GM04503 (cell line): Measurements from ENCODE around the gene TCOF1.
"Not testable (repeated sequence)": the region's sequence is repeated elsewhere in the genome, so short reads cannot be mapped to it uniquely, and the experiment has no call there.

ENCODE experiments used
- DNase-seq: peaks from one replicate; pipeline ENCODE4 v3.0.0-alpha.2; 2012; ENCODE audit warnings: low read depth

Gene TCOF1

GRCh38 chr5:150404941-150405816 is 47.7 kb downstream of the TCOF1 start:
- no peak for DNase-seq

DNA sequence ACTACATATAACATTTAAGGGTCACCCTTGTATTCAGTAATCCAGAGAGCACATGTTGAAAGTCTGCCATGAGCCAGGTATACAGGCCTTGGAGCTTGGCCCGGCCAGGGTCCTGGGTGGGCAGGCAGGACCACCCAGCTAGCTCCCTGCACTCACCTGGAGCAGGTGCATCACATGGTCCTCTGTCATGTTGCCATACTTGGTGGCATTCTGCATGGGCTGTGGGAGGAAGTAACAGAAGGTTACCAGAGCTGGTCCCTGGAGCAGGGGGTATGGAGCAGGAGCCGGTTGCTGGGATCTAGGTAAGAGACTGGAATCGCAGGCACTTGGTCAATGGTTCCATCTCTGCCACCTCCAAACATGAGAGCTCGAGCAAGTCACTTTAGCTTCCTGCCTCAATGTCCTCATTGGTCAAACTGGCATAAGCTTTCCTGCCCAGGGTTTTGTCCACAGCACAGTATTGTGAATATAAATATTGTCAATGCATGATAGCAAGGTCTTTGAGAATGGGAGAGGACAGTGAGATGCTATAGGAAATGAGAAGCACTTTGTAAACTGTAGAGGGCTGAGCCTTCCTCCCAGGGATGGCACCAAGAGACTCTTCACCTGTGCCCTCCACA is 48.7 kb downstream of the TCOF1 start:
- no peak for DNase-seq

- no peak for DNase-seq
These were observed 49.2 kb downstream of the TCOF1 start for GRCh38 chr5:150406723-150407095.

DNA sequence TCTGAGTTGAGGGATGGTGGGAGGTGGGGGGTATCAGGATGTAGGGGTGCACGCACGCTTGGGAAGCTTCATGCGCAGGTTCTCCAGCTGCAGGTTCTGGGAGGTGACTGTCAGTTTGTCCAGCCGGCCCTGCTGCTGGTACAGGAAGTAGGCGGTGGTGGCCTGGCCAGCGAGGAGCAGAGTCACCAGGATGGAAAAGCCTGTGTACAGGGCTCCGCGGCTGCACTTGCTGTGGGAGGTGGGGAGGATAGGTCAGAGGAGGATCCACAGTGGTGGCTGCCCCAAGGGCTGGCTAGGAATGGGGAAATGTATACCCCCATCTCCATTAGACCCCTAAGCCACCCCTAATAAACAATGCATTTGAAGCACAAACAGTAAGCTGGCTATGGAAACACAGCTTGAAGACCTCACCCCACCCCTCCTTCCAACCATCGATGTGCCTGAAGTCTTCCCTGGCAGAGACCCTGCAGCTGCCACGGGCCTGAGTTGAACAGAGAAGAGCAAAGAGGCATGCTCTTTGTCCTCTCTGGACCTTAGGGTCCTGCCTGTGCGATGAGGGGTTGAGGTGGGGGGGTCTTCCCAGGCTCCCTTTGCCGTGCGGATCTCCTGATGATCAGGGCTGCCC is 49.7 kb downstream of the TCOF1 start:
- no peak for DNase-seq

GRCh38 chr5:150408231-150408943 is 50.9 kb downstream of the TCOF1 start:
- no peak for DNase-seq

- peak; percentile 64 for DNase-seq
These were observed 52.4 kb downstream of the TCOF1 start for GRCh38 chr5:150409638-150410523.

DNA sequence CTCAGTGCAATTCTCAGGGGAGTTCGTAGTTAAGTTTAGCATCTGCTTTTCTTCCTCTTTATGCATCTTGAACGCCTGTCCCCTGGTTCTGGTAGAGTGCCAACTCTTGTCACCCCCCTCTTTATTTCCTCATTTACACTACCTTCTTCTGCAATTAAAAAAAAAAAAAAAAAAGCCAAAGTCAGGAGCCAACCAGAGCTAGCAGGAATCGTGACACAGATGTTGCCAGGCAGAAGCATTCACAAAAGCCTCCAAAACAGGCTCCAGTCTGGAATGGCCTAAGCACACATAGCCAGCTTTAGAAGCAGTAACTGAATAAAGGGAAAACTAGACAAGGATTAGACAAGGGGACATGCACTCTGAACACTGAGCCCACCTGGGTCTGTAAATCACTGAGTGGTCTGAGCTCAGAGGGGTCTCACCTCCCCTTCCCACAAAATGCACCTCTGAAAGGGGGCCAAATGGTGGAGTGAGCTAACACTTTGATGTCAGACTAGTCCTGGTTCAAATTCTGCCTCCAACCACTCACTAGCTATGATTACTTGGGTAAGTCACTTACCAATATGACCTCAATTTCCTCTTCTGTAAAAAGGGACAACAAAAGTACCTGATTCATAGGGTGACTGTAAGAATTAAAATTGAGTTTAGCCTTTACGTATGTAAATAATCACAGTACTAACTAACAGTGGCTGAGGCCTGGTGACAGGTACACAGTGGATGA is 53.2 kb downstream of the TCOF1 start:
- DNase-seq = peak; percentile 31

DNA sequence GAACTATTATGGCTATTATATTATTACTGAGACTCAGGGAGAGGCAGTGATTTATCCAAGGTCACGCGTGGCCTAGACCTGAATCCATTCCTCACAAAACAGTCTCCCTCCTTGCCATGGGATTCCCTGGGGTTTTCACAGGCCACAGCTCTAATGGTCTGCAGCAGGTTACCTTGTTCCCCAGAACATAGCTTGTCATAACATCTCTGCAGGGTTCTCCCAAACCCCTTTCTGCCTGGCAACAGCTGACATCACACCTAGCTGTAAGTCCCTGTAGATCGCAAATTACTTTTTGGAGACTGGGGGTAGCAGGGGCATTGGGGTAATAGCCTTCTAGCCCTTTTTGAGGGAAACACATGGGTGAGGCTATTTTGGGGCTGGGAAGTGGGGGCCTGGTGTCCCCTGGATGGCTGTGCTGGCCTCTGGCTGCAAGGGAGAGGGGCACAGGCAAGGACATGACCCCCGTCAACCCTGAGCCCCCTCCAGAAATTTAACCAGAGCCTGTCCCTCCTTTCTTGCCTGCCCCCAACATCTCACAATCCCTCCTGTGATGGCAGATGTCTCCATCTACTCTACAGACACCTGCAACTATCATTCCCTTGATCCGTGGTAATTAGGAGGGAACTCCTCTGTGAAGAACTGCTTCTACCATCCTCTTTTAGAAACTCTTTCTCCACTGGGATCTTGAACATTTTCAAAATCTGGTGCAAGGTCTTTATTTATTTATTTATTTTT is 53.9 kb downstream of the TCOF1 start:
- no peak for DNase-seq

GRCh38 chr5:150412319-150413175 is 55.0 kb downstream of the TCOF1 start, which contains the start of gene CD74:
TSS of gene CD74 (minus strand) at chr5:150412910. CDS start at chr5:150412749, 161 bp downstream.
- no peak for DNase-seq

GRCh38 chr5:150413176-150413901 is 55.8 kb downstream of the TCOF1 start:
- no peak for DNase-seq

GRCh38 chr5:150413902-150414790 is 56.6 kb downstream of the TCOF1 start:
- DNase-seq = not testable (repeated sequence)

DNA sequence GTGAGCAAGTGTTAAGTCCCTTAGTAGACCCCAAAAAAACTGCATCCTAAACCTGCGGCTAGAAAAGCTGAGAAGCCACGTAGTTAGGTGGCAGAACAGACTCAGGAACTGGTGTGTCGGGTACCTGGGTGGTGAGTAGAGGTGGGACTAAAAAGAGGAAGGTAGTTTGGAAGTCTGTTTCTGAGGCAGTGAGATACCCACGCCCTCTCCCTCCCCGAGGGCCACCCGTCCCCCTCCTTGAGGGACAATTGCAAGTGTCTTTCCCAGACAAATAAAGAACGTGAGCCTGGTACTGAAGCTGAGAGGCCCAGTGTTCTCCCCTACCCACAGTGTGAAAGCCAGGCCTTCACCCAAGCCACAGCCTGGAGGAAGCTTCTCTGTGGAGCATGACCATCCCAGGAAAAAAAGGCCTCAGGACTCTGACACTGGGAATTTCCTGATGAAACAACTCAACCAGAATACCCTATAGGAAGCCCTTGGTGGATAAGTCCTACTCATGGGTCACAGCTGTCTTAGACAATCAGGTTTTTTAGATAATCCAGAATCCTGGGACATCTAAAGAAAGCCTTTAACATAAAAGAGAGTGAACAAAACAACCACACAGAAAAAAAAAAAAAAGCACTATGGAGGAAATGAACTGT is 62.3 kb downstream of the TCOF1 start:
- no peak for DNase-seq

- DNase-seq = no peak
These were observed 64.6 kb downstream of the TCOF1 start for GRCh38 chr5:150422075-150422474.

DNA sequence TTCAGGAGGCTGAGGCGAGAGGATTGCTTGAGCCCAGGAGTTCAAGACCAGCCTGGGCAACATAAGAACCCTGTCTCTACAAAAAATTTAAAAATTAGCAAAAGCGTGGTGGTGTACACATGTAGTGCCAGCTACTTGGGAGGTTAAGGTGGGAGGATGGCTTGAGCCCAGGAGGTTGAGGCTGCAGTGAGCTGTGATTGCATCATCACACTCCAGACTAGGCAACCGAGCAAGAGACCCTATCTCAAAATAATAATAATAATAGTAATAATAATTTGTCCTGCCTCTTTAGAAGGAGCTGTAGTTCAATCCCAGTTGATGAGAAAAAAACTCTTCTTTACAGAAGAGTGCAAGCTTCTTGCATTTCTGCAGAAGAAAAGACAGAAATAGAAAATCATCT is 65.3 kb downstream of the TCOF1 start:
- no peak for DNase-seq

DNA sequence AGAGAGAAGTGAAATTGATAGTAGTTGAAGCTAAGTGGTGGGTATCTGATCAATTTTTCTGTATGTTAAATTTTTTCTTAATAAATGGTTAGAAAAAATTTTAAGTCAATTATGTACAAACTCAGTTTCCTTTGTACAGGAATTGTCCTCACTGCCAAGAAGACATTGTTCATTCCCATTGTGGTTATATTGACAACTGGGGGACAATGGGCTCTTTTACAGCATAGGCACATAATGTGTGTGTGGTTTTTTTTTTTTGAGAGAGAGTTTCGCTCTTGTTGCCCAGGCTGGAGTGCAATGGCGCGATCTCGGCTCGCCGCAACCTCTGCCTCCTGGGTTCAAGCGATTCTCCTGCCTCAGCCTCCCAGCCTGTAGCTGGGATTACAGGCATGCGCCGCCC is 68.7 kb downstream of the TCOF1 start:
- DNase-seq = not testable (repeated sequence)

DNA sequence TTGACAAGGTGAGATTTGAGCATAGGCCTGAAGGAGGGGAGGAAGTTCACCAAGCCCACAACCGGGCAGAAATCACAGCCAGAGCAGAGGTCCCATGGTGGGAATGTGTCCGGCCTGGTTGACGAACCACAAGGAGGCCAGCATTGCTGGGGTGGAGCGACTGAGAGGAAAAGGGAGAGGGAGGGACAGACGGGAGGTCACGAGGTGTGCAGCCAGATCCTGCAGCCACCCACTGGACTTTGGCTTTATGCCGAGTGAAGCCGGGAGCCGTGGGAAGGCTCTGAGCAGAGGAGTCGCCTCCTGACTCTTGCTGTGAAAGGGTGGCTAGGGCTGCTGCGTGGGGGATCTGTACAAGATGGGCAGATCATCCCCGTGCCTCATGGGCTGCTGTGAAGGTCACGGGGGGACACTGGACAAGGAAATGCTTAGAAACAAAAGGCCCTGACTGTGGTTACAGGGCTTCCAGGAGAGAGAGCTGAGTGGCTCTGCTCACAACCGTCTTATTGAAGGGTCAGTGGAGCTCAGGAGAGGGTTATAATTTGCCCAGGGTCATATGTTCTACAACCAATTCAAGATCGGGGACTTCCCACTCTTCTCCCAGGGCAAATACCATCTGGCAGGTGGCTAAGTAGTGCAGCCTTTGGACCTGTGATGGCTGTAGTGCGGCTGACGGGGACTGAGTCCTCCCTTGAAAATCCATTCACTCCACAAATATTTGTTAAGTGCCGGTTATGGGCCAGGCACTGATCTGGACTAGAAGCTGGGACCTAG is 70.8 kb downstream of the TCOF1 start:
- no peak for DNase-seq
